ENCODE data around the gene TUBA8.
"Not testable (repeated sequence)": the region's sequence is repeated elsewhere in the genome, so short reads cannot be mapped to it uniquely, and the experiment has no call there.

Gene TUBA8

DNA sequence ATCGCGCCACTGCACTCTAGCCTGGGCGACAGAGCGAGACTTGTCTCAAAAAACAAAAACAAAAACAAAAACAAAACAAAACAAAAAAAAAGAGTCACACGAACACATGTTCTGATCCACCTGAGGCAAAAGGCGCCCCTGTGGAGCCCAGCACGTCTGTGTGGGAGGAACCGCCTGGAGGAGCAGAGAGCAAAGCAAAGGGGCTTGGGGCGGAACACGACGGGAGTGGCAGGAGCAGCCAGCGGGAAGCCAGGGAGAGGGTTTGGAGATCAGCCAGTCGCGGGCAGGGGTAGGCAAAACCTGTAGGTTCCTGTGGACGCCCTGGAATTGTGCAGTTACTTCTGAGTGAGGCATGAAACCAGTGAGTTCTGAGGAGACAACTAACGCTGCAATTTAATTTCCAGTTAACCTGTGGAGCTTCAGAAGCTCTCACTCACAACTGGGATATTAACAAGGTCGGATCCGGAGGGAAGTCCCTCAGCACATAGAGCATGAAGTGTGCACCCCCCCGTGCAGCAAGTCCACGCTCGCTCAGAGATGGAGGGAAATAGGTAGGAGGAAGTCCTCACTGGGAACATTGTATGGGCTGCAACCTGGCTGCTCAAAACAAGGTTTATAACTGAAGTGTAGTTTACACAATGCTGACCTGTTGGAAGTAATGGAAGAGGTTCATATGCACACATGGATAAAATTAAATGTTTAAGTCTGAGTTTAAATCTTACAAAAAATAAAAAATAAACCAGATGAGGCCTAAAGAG, 26.1 kb downstream of the TUBA8 start:
- DNase-seq, result no peak

DNA sequence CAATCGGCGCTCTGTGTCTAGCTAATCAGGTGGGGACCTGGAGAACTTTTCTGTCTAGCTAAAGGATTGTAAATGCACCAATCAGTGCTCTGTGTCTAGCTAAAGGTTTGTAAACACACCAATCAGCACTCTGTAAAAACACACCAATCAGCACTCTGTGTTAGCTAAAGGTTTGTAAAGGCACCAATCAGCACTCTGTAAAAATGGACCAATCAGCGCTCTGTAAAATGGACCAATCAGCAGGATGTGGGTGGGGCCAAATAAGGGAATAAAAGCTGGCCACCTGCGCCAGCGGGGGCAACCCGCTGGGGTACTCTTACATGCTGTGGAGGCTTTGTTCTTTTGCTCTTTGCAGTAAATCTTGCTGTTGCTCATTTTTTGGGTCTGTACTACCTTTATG, 30.4 kb downstream of the TUBA8 start:
- not testable (repeated sequence) for DNase-seq

DNA sequence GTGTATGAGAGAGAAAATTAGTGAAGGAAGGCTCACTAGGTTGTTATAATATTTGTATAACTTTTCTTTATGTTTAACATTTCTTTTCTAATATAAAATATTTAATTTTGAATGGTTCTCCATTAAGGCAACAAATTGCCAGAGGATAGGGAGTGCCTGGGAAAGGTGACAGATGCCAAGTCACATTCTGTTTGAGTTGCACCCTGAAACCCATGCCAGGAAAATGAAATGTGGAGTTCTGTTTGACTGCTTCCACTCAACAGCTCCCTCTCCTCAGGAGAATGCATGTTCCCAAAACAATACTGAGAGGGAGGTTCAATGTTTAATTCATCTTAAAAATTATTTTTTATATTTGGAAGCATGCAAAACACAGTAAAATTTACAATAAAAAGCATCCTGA, 33.5 kb downstream of the TUBA8 start:
- DNase-seq, result no peak

DNA sequence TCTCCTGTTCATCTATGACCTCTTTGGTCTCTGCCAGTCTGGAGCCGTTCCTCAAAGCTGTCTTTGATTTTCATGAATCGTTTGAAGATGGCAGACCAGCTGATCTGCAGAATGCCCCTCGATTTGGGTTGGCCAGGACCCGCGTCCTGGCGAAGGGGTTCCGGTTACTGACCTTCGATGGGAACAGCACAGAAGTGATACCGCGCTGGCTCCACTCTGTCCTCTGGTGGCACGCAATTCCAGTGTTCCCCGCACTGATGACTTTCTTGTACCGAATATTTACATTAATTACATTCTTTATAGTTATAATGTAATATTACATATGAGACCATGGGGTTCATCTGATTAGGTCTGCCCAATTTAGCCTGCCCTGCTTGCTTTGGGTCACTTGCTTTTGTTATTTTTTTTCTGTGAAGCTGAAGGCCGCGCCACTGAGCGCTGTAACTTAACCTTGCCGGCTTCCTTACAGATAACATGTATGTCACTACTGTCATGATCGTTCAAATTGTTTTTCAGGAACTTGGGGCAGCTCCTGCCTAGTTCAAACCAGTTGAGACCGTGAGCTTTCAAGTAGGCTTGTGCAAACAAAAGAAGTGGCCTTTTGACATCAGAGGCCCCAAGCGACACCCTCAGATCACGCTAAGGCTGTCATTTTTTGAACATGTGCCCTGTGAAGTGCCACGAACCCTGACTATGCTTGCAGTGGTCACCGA, 35.2 kb downstream of the TUBA8 start:
- no peak for DNase-seq

DNA sequence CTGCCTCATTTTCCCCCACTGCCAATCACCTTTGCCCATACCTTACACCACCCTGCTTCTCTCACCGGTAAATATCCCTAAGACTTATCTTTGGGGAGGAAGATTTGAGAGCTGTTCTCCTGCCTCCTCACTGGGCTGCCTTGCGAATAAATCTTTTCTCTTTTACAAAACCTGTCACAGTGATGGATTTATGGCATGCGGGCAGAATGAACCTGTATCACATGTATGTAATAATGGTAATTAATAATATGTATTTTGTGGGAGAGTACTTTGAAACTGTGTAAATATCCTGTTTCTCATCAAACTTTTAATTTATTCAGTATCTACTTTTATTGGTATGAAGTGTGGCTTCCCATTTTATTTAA, 35.8 kb downstream of the TUBA8 start:
- no peak for DNase-seq

DNA sequence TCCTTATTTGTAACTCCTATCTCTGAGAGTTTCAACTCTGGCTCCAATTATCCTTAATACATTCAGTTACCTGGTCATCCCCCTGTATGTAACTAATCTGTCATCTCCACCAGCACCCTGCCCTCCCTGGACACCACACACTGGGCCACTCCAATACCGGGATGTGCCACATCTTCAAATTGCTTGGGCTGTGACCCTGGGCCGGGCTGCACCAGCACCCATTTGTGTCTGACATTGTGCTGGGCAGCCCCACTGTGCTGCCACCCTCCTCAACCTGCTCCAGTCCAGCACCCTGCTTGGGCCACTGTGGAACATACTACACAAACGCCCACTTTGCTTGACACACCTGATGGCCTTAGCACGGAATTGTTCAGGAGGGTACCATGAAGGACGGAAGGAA, 37.2 kb downstream of the TUBA8 start:
- DNase-seq, result no peak

DNA sequence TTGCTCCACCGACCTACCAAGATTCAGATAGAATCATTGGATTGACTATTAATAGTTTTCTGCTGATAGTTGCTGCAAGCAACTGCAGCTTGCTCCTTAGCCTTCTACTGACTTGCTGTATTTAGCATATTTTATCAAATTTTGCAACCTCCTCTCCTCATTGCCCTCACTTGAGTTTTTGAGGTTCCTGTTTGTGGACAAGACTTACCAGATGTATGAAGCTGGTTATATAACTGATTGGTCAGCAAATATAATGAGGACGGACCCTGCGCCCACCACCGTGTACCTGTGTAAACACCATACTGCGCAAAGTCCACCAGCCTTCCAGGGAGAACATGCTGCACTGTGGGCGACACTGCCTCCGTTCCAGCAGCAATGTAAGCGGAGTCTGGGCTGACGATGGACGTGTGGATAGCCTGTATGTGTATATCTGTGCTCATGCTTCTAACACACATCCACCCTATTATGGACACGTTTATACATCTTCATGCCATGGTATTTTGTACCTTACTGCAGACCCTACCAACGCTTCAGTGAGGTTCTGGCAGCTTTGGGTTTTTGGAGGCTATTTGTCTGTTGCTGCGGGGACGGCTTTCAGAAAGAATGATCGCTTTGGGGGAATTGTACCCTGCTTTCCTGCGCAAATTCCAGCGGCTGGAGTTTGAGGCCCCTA, 37.8 kb downstream of the TUBA8 start:
- no peak for DNase-seq

DNA sequence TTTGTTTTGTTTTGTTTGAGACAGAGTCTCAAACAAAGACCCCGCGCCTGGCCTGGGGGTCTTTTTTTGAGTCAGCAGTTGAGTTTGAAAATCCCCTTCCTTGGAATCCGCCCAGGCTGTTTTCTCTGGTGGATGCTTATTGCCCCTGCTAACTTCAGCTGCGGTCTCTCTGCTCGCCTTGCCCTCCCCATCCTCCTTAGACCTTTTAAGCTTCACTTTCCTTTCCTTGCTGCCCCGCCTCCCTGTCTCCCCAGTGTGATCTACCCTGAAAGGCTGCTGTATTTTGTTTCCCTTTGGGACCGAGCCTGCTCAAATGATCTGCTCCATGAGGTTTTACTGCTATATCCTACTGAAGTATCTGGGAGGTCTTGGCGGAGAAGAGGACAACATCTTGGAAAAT, 41.9 kb downstream of the TUBA8 start:
- no peak for DNase-seq

DNA sequence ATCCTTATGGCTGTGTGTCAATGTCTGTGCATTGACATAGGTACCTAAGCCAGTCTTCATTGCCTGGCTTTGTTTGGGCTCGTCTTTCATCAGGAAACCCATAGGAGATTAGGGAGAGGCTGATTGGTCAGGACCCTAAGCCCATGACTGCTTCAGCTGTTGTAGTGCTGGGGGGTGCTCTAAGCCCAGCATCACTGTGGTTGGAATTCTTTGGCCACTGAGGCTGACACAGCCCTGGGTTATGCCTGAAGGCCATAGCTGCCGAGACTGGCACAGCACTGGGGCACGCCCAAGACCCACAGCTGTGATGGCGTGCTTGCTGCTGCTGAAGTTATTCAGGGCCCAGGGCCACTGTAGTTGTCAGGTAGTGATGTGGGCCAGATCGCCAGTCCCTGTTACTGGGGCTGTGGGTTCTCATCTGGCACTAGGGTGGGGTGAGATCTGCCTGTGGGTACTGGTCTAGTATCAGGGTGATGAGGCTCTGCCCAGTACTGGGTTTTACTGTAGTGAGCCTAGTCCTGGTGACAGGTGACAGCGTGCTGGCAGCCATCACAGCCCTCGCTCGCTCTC, 44.3 kb downstream of the TUBA8 start:
- DNase-seq, result no peak

DNA sequence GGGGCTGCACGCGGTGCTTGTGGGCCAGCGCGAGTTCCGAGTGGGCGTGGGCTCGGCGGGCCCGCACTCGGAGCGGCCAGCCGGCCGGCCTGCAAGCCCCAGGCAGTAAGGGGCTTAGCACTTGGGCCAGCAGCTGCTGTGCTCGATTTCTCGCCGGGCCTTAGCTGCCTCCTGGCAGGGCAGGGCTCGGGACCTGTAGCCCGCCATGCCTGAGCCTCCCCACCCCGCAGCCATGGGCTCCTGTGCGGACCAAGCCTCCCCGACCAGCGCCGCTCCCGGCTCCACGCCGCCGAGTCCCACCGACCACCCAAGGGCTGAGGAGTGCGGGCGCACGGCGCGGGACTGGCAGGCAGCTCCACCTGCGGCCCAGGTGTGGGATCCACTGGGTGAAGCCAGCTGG, 44.9 kb downstream of the TUBA8 start:
- not testable (repeated sequence) for DNase-seq

DNA sequence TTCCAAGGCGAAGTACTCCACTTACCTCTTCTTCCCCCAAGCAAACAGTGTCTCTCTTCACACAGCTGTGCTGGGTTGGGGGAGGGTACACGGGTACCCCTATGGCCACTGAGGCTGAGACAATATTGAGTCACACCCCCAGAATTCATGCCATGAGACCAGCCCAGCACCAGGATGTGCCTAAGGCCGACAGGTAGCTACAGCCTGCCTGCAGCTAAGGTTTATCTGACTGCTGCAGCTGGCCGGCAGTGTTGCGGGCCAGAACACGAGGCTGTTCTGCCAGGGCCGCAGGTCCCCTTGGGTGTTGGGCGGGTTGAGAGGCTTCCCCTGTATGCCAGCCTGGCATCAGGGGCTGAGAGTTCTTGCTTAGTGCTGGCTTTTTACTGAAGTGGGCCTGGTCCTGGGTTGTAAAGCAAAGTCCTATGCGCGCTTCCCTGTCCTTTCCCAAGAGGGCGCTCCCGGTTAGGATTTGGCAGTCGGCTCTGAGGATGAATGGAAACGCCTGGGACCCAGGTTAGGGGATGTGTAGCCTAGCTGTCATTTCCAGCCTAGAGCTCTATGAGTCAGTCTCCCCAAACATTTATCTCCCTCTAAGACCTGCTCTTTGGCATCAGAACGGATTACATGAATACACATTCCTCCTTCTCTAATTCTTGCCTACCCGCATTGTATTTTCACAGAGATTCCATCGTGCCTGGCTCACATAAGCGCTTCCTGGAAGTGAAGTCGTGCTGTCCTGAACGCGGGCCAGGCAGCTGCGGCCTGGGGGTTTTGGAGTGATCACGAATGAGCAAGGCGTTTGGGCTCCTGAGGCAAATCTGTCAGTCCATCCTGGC, 46.5 kb downstream of the TUBA8 start:
- peak; percentile 52 for DNase-seq

DNA sequence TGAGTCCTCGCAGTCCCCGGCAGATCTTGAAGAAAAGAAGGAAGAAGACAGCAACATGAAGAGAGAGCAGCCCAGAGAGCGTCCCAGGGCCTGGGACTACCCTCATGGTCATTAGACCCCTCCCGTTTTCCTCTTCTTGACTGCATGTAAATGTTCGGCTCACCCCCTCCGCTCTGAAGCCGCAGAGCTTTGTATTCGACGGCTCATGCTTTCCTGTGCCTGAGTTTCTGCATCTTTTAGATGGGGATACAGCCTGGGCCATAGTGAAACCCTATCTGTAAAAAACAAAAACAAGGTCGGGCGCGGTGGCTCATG, 47.1 kb downstream of the TUBA8 start:
- DNase-seq, result no peak

DNA sequence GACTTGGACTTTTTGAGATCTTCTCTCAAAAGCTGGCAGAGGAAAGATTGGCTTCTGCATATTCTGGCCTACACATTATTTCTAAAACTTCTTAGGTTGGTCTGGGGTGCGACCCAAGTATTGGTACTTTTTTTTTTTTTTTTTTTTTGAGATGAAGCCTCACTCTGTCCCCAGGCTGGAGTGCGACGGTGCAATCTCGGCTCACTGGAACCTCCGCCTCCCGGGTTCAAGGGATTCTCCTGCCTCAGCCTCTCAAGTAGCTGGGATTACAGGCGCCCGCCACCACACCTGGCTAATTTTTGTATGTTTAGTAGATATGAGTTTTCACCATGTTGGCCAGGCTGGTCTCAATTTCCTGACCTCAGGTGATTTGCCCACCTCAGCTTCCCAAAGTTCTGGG, 50.0 kb downstream of the TUBA8 start:
- DNase-seq, result not testable (repeated sequence)

DNA sequence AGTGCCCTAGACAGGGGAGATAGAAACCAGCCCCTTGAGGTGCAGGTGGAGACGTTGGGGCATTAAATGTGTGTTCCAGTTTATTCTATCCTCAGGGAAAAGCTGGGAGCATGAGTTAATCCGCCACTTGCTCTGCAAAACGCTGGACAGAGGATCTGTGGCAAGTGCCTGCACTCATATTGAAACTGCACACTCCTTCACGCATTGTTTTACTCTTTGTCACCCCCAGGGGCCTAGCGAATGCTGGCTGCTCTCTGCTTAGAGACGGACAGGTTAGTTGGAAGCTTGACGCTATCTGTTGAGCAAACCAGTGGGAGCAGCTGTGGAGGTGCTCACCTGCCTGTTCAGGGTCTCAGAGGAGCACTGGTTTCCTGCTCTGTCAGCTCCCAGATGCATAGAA, 53.2 kb downstream of the TUBA8 start:
- not testable (repeated sequence) for DNase-seq

DNA sequence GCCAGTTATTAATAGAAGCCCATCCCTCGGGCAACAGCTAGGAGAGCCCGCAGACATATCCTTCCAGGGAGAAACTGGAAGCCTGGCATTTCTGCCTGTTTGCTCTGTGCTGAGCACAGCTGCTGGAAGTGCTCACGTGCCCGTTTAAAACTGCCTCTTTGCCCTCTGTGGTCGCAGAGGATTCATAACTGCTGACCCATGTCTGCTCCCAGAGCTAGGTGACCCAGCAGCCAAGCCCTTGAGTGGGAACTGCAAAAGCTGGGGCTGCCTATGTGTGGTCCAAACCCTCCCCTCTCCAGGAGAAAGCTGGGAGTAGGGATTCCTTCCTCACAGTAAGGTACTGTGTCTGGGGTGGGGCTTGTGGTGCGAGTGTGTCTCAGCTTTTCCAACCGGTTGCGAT, 54.0 kb downstream of the TUBA8 start:
- not testable (repeated sequence) for DNase-seq

DNA sequence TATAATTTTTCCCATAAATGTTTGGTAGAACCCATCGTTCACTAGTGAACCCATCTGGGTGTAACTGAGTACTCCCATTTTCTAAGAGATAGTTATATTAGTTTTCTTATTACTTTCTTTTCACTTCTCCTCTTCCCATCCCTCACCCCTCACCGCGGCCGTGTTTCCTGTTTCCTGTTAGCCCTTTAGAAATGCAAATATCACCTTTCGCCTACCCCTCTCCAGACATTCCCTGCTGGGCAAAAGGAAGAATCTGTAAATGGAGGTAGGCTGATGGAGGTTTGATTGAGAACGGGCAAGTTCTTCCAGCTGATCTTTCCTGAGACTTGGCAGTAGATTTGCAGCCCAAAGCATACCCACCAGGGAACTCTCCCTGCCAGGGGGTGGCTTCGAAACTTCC, 54.7 kb downstream of the TUBA8 start:
- not testable (repeated sequence) for DNase-seq

DNA sequence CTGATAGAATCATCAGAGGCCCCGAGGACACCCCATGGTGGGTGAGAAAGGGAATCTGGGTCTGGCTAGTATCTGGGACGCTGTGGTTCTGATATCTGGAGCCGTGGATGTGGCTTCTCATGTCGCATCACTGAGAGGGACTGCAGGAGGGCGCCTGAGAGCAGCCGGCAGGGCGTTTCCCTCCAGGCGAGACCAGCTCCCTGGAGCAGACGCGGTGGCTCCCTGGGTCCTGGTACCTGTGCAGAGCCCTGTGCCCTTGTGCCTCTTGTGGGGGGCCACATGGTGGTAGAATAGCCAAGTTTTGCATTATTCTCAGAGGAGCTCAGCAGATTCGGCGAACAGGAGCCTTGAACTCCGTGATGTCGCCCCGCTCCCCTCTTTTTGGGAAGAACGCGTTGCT, 59.7 kb downstream of the TUBA8 start:
- not testable (repeated sequence) for DNase-seq

DNA sequence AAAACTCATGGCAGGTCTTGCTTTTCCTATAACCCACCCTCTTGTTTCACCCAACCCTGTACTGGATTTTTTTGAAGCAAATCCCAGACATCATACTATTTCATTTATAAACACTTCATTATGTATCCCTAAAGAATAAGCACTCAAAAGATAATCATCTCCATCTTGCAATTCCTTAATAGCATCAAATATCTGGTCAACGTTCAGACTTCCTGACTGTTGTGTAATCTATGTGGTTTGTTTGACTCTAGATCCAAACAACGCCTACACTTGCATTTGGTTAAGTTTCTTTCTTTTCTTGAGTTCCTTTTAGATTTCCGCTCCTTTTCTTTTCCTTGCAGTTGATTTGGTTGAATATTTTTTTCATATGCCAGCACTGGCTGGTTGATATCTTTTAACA, 61.6 kb downstream of the TUBA8 start:
- not testable (repeated sequence) for DNase-seq

DNA sequence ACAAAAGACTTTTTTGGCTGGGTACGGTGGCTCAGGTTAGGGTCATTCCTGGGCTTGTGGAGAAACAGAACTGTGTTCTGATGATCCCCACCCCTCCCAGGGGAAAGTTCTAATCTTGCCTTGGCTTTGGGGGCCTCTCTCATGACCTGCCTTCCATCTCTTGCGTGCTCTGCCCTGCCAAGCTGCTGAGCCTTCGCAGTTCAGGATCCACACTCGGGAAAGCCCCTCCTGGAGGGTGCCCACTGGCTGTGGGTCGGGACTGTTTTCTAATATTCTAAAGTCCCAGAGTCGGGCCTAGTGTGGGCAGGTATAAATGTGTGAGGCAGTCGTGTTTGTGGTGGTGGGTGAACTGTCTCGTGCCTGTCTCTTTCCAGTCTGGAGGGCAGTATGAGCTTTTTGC, 62.2 kb downstream of the TUBA8 start:
- not testable (repeated sequence) for DNase-seq

DNA sequence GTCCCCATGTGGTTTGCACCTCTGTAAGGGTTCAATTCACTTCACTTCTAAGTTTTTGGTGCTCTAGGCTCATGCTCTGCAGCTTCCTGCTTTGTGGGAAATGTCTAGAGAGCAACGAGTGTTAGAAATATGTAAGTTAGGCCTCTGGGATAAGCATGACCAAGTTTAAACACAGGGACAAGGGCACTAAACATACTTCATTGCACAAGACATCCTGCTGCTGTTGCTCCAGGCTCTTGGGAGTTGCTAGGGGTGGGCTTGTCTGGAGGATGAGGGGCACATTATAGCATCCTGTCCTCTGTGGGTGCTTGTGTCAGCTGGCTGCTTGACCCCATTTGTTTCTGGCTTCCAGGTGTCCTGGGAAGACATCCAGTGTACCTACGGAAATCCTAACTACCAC, 62.8 kb downstream of the TUBA8 start:
- not testable (repeated sequence) for DNase-seq
